Measurements from ENCODE around the gene RECQL5.

DNA sequence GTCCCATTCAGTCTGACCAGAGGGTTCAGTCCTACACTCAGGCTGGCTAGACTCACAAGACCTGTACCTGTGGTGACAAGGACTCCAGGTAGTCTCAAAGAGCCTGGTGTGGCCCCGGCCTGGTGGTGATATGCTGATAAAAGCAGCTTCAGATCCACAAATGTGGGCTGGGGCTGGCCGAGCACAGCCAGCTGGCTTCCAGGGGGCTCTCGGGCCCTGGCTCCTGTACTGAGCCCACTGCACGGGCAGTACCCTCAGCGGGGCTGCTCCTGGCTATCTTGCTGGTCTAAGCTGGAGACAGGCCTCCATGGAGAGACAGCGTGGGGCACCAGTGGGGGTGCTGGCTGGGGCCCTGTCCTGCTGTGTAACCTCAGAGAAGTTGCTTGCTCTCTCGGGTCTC lies 29.4 kb downstream of the RECQL5 start:
- TF ChIP-seq, protein P1, sequence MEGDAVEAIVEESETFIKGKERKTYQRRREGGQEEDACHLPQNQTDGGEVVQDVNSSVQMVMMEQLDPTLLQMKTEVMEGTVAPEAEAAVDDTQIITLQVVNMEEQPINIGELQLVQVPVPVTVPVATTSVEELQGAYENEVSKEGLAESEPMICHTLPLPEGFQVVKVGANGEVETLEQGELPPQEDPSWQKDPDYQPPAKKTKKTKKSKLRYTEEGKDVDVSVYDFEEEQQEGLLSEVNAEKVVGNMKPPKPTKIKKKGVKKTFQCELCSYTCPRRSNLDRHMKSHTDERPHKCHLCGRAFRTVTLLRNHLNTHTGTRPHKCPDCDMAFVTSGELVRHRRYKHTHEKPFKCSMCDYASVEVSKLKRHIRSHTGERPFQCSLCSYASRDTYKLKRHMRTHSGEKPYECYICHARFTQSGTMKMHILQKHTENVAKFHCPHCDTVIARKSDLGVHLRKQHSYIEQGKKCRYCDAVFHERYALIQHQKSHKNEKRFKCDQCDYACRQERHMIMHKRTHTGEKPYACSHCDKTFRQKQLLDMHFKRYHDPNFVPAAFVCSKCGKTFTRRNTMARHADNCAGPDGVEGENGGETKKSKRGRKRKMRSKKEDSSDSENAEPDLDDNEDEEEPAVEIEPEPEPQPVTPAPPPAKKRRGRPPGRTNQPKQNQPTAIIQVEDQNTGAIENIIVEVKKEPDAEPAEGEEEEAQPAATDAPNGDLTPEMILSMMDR (IDR thresholded peaks at IDR 0.05): no peak
- TF ChIP-seq EZH2 (IDR thresholded peaks at IDR 0.05; ENCODE audit: borderline replicate concordance, insufficient read depth, low read depth, low read length, poor library complexity, severe bottlenecking): no peak
